Heart left ventricle (tissue), 16 donors: ENCODE results near the gene CCDC187. TPM values are rescaled to one million over a fixed set of nuclear protein-coding genes. Genes with fewer than 3 reads are reported as not detected.

ENCODE experiments used
- ATAC-seq, 4 donors: fragments of 200-7000 bp; cut with Tn5 transposase; one replicate each; pipeline ENCODE4 v1.9.1; 2020 to 2022; ENCODE audit warnings: moderate library complexity in 4 of 4, mild to moderate bottlenecking in 3 of 4, moderate number of reproducible peaks in 1 of 4
- DNase-seq, 5 donors: peaks; one replicate each; pipeline ENCODE4 v3.0.0-alpha.2; 2020
- H3K27ac ChIP-seq, 12 donors: fragments of 200-600 bp; sonication (generic) in 4 of 12; one replicate each; pipeline versions ENCODE4 v1.5.0 to v1.8.0; 2016 to 2022; ENCODE audit warnings: mild to moderate bottlenecking in 2 of 12
- H3K27me3 ChIP-seq, 9 donors: fragments of 200-600 bp; sonication (generic) in 2 of 9; one replicate each; pipeline versions ENCODE4 v1.5.1 to v1.8.0; 2016 to 2022; ENCODE audit warnings: mild to moderate bottlenecking in 3 of 9
- H3K36me3 ChIP-seq, 9 donors: fragments of 200-600 bp; sonication (generic) in 2 of 9; one replicate each; pipeline versions ENCODE4 v1.5.0 to v1.8.0; 2018 to 2022; ENCODE audit warnings: mild to moderate bottlenecking in 2 of 9
- H3K4me1 ChIP-seq, 12 donors: fragments of 200-600 bp; sonication (generic) in 4 of 12; one replicate each; pipeline versions ENCODE4 v1.5.0 to v1.8.0; 2016 to 2022; ENCODE audit warnings: mild to moderate bottlenecking in 3 of 12
- H3K4me3 ChIP-seq, 12 donors: fragments of 200-600 bp; sonication (generic) in 4 of 12; one replicate each; pipeline versions ENCODE4 v1.5.0 to v1.8.0; 2017 to 2022; ENCODE audit warnings: mild to moderate bottlenecking in 9 of 12, moderate library complexity in 4 of 12
- H3K9me3 ChIP-seq, 12 donors: fragments of 200-600 bp; sonication (generic) in 4 of 12; one replicate each; pipeline versions ENCODE4 v1.5.0 to v1.8.0; 2016 to 2022; ENCODE audit warnings: mild to moderate bottlenecking in 1 of 12
- POLR2A ChIP-seq, 2 donors: fragments of 450-650 bp; IDR thresholded peaks; one replicate each; pipeline ENCODE4 v1.6.1; 2017; ENCODE audit warnings: antibody characterized with exemption in 2 of 2, mild to moderate bottlenecking in 2 of 2, moderate library complexity in 2 of 2
- whole genome bisulfite sequencing, 4 donors: extraction: QIAGEN DNeasy Blood & Tissue Kit in 2 of 4; methylation state at CpG; one replicate each; pipeline versions ENCODE4 v1.1.5 to v1.1.7; 2013 to 2018; 5-methylcytosine and 5-hydroxymethylcytosine counted together
- intact Hi-C, 10 donors: fragments of 100-400 bp; cut with DNase I; formaldehyde crosslinking; loops; one replicate each; pipeline versions ENCODE4 v1.11.1 to v1.14.2; 2022
- polyA plus RNA-seq, 2 donors: library from polyadenylated mRNA; stranded (reverse); fragments of 200-250 nt; gene quantifications; one replicate each; pipeline ENCODE4 v1.2.3, GENCODE V29; 2013
- total RNA-seq, 9 donors: library from RNA; depleted of rRNA in 2 of 9; stranded (reverse); fragments of >200 nt in 2 of 9; fragmentation: NEBNext Ultra II Directional in 3 of 9; extraction: Animal tissue kit (Norgen Biotek cat#: 25700) in 3 of 9; gene quantifications; one replicate each; pipeline versions ENCODE4 v1.1.0 to v1.2.4, GENCODE V29; 2016 to 2023
- TF ChIP-seq, protein P1 (sequence below), 12 donors: fragments of 200-600 bp; sonication (generic) in 4 of 12; IDR thresholded peaks; one replicate each; pipeline versions ENCODE4 v1.5.0 to v1.8.0; 2018 to 2022; ENCODE audit warnings: antibody characterized with exemption in 12 of 12, mild to moderate bottlenecking in 5 of 12
- donor health status: ischemic (EF 13 %, LVEDD 7.1; RV severe dilation, severe dysfunction).
- donor health status: healthy with polysubstance abuse.
- donor health status: DM: no; HTN: yes; CAD: no.
- donor health status: DM: no; HTN: no; CAD: no.
- donor health status: ischemic (EF 25% LVEDD 6.9; RV normal size, moderate dysfunction).
- donor health status: ischemic (EF 25% LVEDD 5.7; RV mildly dilated, moderate dysfunction).
- donor health status: healthy.
- donor health status: DM: yes; HTN: yes; CAD: no.
- donor health status: ischemic (EF 35%, LVEDD 5.7; RV mildly dilated, moderate dysfunction).
- donor health status: nonischemic (EF 11% LVEDD 7.7; RV severe dilation, severe dysfunction).
- donor health status: DM: yes; HTN: yes; CAD: no.
- donor health status: PGD.
- donor health status: ischemic (EF 29% LVEDD 5.4; RV normal size, mild dysfunction).
- donor health status: nonischemic (EF 23%, LVEDD 6.1; RV moderate dilation, normal function).

Gene CCDC187
- total and polyA plus RNA-seq, 11 donors: 0.04 TPM; not detected in 10

DNA sequence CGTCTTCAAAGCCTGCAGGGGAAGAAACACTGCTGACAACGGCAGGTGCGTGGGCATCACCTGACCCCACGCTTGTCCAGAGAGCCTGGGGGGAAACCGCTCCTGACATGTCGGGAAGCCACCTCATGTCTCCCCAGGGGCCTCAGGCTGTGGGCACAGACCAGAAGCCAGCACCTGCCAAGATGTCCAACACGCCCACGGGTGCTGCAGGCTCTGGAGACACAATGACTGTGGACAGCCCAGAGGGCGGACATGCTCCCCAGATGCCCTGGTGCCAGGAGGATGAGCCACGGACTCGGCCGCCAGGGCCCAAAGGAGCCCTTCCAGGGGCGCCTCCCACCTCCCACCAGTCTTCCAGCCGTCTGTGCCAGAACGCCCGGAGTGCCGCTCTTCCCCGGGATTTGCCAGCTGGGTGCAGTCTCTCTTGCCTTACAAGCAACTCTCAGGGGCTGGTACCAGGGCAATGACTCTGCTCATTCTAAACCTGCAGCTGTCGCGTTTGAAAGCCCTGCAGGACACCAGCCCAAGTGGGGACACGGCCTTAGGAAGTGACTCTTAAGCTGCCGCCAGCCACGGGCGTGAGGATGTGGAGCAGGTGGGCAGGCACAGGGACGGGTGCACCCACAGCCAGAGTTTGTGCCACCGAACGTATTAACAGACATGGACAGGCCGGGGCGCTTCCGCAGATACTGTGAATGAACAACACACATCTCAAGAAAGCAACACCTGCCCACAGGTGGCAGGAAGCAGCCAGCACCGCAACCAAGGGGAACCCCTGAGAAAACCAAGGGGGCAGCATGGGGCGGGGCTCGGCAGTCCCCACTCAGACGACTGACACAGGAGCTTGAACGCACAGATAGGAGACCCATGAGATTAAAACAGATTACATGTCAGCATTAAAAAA, 92.2 kb downstream of the CCDC187 start:
- TF ChIP-seq, protein P1, sequence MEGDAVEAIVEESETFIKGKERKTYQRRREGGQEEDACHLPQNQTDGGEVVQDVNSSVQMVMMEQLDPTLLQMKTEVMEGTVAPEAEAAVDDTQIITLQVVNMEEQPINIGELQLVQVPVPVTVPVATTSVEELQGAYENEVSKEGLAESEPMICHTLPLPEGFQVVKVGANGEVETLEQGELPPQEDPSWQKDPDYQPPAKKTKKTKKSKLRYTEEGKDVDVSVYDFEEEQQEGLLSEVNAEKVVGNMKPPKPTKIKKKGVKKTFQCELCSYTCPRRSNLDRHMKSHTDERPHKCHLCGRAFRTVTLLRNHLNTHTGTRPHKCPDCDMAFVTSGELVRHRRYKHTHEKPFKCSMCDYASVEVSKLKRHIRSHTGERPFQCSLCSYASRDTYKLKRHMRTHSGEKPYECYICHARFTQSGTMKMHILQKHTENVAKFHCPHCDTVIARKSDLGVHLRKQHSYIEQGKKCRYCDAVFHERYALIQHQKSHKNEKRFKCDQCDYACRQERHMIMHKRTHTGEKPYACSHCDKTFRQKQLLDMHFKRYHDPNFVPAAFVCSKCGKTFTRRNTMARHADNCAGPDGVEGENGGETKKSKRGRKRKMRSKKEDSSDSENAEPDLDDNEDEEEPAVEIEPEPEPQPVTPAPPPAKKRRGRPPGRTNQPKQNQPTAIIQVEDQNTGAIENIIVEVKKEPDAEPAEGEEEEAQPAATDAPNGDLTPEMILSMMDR (IDR thresholded peaks at IDR 0.05): no peak
- no peak for TF ChIP-seq POLR2A (IDR thresholded peaks at IDR 0.05)
- peaks cover 0 to 8% (median 0%) of the 10 kb centered on the region in 12 donors for H3K9me3 ChIP-seq
- H3K36me3 ChIP-seq: peaks cover 0 to 72% (median 58%) of the 10 kb centered on the region in 9 donors
- DNase-seq (no peak), ATAC-seq (no peak)
- no peaks in the 10 kb centered on the region for H3K27me3 ChIP-seq
- H3K27ac ChIP-seq: no peak overlapping the region
- 91 to 97% (median 94%) methylated on average over 22 to 35 of the region's 35 CpGs for WGBS, 4 donors
- H3K4me3 ChIP-seq: no peak overlapping the region
- intact Hi-C loops: no loop called here
- no peaks in the 10 kb centered on the region for H3K4me1 ChIP-seq

DNA sequence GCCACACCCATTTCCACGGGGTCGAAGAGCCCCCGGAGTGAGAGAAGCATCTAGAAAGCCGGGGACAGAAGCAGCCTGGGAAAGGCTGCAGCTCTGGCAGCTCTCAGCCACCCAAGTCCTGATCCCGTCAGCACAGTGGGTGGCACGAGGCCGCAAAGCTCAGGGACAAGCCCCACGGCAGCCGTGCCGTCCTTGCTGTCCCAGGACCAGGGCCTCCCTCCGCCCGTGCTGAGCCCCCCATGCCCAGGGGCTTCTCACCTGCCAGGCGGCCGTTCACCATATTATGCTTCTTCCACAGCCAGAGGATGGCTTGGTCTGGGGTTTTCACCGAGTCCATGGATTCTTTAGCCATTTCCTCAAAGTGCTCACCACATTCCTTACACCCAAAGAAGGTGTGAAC, 92.9 kb downstream of the CCDC187 start:
- H3K27me3 ChIP-seq: no peaks in the 10 kb centered on the region
- TF ChIP-seq POLR2A (IDR thresholded peaks at IDR 0.05): no peak
- TF ChIP-seq, protein P1 (IDR thresholded peaks at IDR 0.05): no peak
- H3K36me3 ChIP-seq: peaks cover 0 to 65% (median 52%) of the 10 kb centered on the region in 9 donors
- H3K4me1 ChIP-seq: no peaks in the 10 kb centered on the region
- H3K9me3 ChIP-seq: peaks cover 0 to 8% (median 0%) of the 10 kb centered on the region in 12 donors
- ATAC-seq (no peak), DNase-seq (no peak)
- H3K4me3 ChIP-seq: no peak overlapping the region
- H3K27ac ChIP-seq: no peak overlapping the region
- 86 to 95% (median 92%) methylated on average over 6 to 15 of the region's 15 CpGs for WGBS, 4 donors
- intact Hi-C loops: no loop called here

DNA sequence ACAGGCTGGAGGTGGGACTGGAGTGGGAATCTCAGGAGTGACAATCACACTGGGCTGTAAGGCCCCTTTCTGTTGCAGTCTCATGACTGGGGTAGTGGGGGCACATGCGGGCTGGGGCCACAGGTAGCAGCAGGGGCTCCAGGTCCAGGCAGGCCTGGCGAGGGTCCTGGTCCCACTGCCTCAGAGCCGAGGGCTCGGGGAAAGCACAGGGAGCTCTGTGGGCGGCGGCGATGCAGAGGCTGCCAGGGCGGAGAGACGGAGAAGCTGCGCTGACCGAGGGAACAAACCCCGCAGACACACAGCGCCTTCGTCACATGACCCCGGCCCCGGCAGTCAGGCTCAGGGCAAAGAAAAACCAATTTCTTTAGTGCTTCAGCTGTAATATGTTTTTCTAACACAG, 93.6 kb downstream of the CCDC187 start:
- TF ChIP-seq POLR2A (IDR thresholded peaks at IDR 0.05): no peak
- TF ChIP-seq, protein P1 (IDR thresholded peaks at IDR 0.05): no peak

DNA sequence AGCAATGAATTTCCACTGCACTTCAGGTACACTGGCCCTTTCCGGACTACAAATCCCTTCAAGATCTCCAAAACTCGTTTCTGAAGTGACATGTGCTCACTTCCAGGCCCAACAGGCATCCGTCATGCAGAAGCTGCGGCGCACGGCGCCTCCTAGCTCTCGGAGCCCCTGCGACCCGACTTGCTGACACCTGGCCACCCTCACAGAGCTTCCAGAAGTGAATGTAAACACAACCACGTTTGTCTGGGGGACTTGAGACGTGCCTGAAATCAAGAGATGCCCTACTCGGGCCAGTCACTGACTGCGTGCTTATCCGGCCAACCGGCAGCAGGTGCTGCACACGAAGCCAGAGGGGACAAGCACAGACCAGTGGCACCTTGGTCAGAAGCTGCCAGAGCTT, 94.1 kb downstream of the CCDC187 start:
- TF ChIP-seq, protein P1 (IDR thresholded peaks at IDR 0.05): no peak
- TF ChIP-seq POLR2A (IDR thresholded peaks at IDR 0.05): no peak
- intact Hi-C loops: no loop called here
- Histone ChIP-seq H3K27ac (no peak overlapping the region), H3K36me3 (peaks cover 0 to 53% (median 42%) of the 10 kb centered on the region in 9 donors), H3K4me3 (no peak overlapping the region), H3K9me3 (peaks cover 0 to 8% (median 0%) of the 10 kb centered on the region in 12 donors), H3K27me3 (peaks cover under 1 to 8% (median 4%) of the 10 kb centered on the region in 9 donors), H3K4me1 (peaks cover 0 to 4% (median 0%) of the 10 kb centered on the region in 12 donors)
- ATAC-seq: no peak
- 85 to 89% (median 87%) methylated on average over 17 of the region's 17 CpGs for WGBS, 4 donors
- DNase-seq: no peak

More for the DNA sequence above, 93.6 kb downstream of the CCDC187 start:
- Histone ChIP-seq H3K36me3 (peaks cover 0 to 58% (median 45%) of the 10 kb centered on the region in 9 donors), H3K4me3 (no peak overlapping the region), H3K27me3 (peaks cover 0 to 4% (median 0%) of the 10 kb centered on the region in 9 donors), H3K4me1 (no peaks in the 10 kb centered on the region), H3K9me3 (peaks cover 0 to 8% (median 0%) of the 10 kb centered on the region in 12 donors), H3K27ac (no peak overlapping the region)
- no peak for ATAC-seq
- intact Hi-C loops: no loop called here
- DNase-seq: no peak
- WGBS, 4 donors: 94 to 97% (median 96%) methylated on average over 15 to 16 of the region's 16 CpGs
